Spinal cord (tissue), 10 donors: Measurements from ENCODE around the gene OR4K15. TPM values are rescaled to one million over a fixed set of nuclear protein-coding genes. Genes with fewer than 3 reads are reported as not detected.
"Not testable (repeated sequence)": the region's sequence is repeated elsewhere in the genome, so short reads cannot be mapped to it uniquely, and the experiment has no call there.

Source experiments
- DNase-seq, 6 donors: peaks; one replicate each; pipeline versions ENCODE4 v3.0.0 to v3.0.0-alpha.2; 2013 to 2015; ENCODE audit warnings: low spot score in 6 of 6, low read depth in 4 of 6
- H3K27ac ChIP-seq: one replicate; pipeline ENCODE4 v1.5.1; 2013; ENCODE audit warnings: low read depth, low read length, control low read depth
- H3K27me3 ChIP-seq: one replicate; pipeline ENCODE4 v1.6.1; 2013; ENCODE audit warnings: low read length; ENCODE audit not compliant: control insufficient read depth, insufficient read depth
- H3K36me3 ChIP-seq: one replicate; pipeline ENCODE4 v1.6.1; 2013; ENCODE audit warnings: low read length; ENCODE audit not compliant: control insufficient read depth, insufficient read depth
- H3K4me1 ChIP-seq: one replicate; pipeline ENCODE4 v1.6.1; 2013; ENCODE audit warnings: low read length; ENCODE audit not compliant: control insufficient read depth, insufficient read depth
- H3K4me3 ChIP-seq: one replicate; pipeline ENCODE4 v1.5.1; 2013; ENCODE audit warnings: low read depth, low read length, control low read depth
- H3K9me3 ChIP-seq: one replicate; pipeline ENCODE4 v1.6.1; 2013; ENCODE audit warnings: low read length; ENCODE audit not compliant: control insufficient read depth, insufficient read depth
- WGBS: methylation state at CpG from one replicate; pipeline ENCODE4 v1.1.5; 2013; ENCODE audit warnings: missing lambda C conversion rate; ENCODE audit not compliant: insufficient coverage; 5-methylcytosine and 5-hydroxymethylcytosine counted together
- long read RNA-seq, 4 donors: transcript quantifications; one replicate each; lab custom pipeline, GENCODE V29; 2026
- polyA plus RNA-seq, 2 donors: library from polyadenylated mRNA; unstranded; fragments of 120-200 nt; gene quantifications; one replicate each; pipeline ENCODE4 v1.2.1, GENCODE V29; 2013; ENCODE audit not compliant: insufficient read length in 2 of 2
- total RNA-seq, 2 donors: library from RNA; depleted of rRNA in 1 of 2; stranded (reverse); fragments of 120-200 nt in 1 of 2; fragments of >200 nt in 1 of 2; gene quantifications; one replicate each; pipeline versions ENCODE4 v1.2.3 to v1.2.4, GENCODE V29; 2013 to 2014
- donor health status: healthy.

OR4K15 gene, protein sequence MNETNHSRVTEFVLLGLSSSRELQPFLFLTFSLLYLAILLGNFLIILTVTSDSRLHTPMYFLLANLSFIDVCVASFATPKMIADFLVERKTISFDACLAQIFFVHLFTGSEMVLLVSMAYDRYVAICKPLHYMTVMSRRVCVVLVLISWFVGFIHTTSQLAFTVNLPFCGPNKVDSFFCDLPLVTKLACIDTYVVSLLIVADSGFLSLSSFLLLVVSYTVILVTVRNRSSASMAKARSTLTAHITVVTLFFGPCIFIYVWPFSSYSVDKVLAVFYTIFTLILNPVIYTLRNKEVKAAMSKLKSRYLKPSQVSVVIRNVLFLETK
- total RNA-seq = not detected
- not detected for polyA plus RNA-seq
- long read RNA-seq, donor 1 = 0 reads
- long read RNA-seq, donor 2 = 0 reads
- long read RNA-seq, donor 3 = 0 reads
- long read RNA-seq, donor 4 = 0 reads

- DNase-seq = no peak
- H3K36me3 ChIP-seq = no peaks in the 10 kb centered on the region
- no peak within 1 kb of the TSS for H3K27ac ChIP-seq
- H3K27me3 ChIP-seq = no peaks in the 10 kb centered on the region
- H3K9me3 ChIP-seq = peaks cover 2% of the 10 kb centered on the region
- no peaks in the 10 kb centered on the region for H3K4me1 ChIP-seq
- H3K4me3 ChIP-seq = no peak within 1 kb of the TSS
- 100% methylated on average over 1 of the region's 3 CpGs for whole genome bisulfite sequencing
Observed at GRCh38 chr14:19975291-19975690, at the start of gene OR4K15. Gene OR4K15 (plus strand): TSS chr14:19975591. CDS start chr14:19975591, 0 bp downstream.

DNA sequence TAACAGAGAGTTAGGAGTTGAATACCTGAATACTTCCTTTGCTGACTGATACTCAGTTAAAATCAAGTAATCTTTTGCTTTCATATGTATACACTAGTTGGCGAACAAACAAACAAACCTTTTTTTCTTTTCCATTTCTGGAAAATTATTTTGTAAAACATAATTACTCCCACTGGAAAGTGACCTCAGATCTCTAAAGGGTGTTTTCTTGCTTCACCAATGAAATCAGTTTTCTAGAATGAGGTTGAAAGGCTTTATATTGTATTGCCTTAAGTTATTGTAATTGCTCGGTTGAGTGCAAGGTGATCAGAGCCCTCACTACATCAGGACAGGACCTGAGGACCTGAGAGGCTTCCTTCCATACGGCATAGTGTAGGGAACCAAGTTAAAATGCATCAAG is 44.8 kb upstream of the OR4K15 start, which contains the start of gene OR4K1:
Gene OR4K1 (plus strand): TSS at position 301 of the 400 bp plus-strand sequence. CDS start 4,750 bp downstream, outside the sequence.
- H3K9me3 ChIP-seq = peaks cover 15% of the 10 kb centered on the region
- H3K4me1 ChIP-seq = no peaks in the 10 kb centered on the region
- H3K27me3 ChIP-seq = no peaks in the 10 kb centered on the region
- DNase-seq = no peak
- H3K36me3 ChIP-seq = no peaks in the 10 kb centered on the region
- H3K27ac ChIP-seq = no peak within 1 kb of the TSS
- WGBS = no CpG with 5 or more reads among the region's 3 CpGs
- no peak within 1 kb of the TSS for H3K4me3 ChIP-seq

- no peaks in the 10 kb centered on the region for H3K36me3 ChIP-seq
- 88% methylated on average over 1 of the region's 1 CpG for WGBS
Observed at GRCh38 chr14:19941668-19942067, 33.7 kb upstream of the OR4K15 start.

GRCh38 chr14:19947413-19948090 is 27.8 kb upstream of the OR4K15 start:
- no peaks in the 10 kb centered on the region for H3K4me1 ChIP-seq
- H3K27ac ChIP-seq = no peak overlapping the region
- DNase-seq = no peak
- no peaks in the 10 kb centered on the region for H3K36me3 ChIP-seq
- no peaks in the 10 kb centered on the region for H3K27me3 ChIP-seq
- WGBS = no CpG with 5 or more reads among the region's 3 CpGs
- peaks cover 11% of the 10 kb centered on the region for H3K9me3 ChIP-seq
- H3K4me3 ChIP-seq = no peak overlapping the region

More at GRCh38 chr14:19941668-19942067, 33.7 kb upstream of the OR4K15 start:
- H3K27me3 ChIP-seq = no peaks in the 10 kb centered on the region
- H3K9me3 ChIP-seq = peaks cover 5% of the 10 kb centered on the region
- DNase-seq = no peak
- H3K4me1 ChIP-seq = no peaks in the 10 kb centered on the region
- no peak overlapping the region for H3K27ac ChIP-seq
- no peak overlapping the region for H3K4me3 ChIP-seq

GRCh38 chr14:19949218-19949617 is 26.2 kb upstream of the OR4K15 start:
- Histone ChIP-seq H3K27me3 (no peaks in the 10 kb centered on the region), H3K36me3 (no peaks in the 10 kb centered on the region), H3K4me1 (no peaks in the 10 kb centered on the region), H3K27ac (no peak overlapping the region), H3K4me3 (no peak overlapping the region), H3K9me3 (peaks cover 15% of the 10 kb centered on the region)
- 58% methylated on average over 2 of the region's 2 CpGs for WGBS
- DNase-seq = no peak

DNA sequence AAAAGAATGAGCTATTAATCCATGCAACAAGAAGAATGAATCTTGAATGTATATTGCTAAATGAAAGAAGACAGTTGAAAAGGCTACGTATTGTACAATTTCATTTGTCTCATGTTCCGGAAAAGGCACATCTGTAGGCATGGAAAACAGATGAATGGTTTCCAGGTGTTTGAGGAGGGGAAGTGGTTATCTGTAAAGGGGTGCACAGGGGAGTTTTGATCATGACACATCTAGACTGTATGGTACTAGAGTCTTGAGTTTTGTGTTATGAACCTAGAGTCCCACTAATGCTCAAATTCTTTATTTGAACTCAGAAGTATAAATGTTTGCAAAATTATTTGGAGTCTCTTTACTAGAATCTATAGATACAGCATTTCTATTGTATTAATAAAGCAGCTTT is 5.7 kb upstream of the OR4K15 start:
- not testable (repeated sequence) for H3K27me3 ChIP-seq, H3K4me1 ChIP-seq, H3K4me3 ChIP-seq, H3K9me3 ChIP-seq, H3K27ac ChIP-seq, H3K36me3 ChIP-seq, DNase-seq
- WGBS = 25% methylated on average over 2 of the region's 2 CpGs

DNA sequence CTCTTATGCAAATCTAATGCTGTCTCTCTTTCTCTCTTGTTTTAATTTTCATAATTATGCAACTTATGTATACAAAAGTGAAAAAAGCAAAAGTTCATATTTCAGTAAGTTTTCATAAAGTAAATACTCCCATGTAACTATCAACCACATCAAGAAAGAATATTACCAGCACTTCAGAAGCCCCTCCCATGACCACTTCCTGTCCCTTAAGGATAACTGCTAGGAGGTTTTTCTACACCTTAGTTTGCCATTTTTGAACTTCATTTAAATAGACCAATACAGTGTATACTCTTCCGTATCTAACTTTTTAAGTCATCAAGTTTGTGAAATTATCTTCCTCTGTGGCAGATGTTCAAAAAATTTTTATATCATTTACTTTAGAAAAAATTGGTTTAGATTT is 547 bp upstream of the OR4K15 start:
- H3K4me1 ChIP-seq = no peaks in the 10 kb centered on the region
- WGBS = no CpG with 5 or more reads among the region's 1 CpG
- no peaks in the 10 kb centered on the region for H3K36me3 ChIP-seq
- H3K27me3 ChIP-seq = no peaks in the 10 kb centered on the region
- no peak for DNase-seq
- no peak overlapping the region for H3K27ac ChIP-seq
- H3K9me3 ChIP-seq = peaks cover 2% of the 10 kb centered on the region
- no peak overlapping the region for H3K4me3 ChIP-seq

- no peak for DNase-seq
- Histone ChIP-seq H3K27me3 (no peaks in the 10 kb centered on the region), H3K27ac (no peak overlapping the region), H3K4me3 (no peak overlapping the region), H3K4me1 (no peaks in the 10 kb centered on the region), H3K36me3 (no peaks in the 10 kb centered on the region), H3K9me3 (peaks cover 3% of the 10 kb centered on the region)
- 79% methylated on average over 2 of the region's 2 CpGs for WGBS
Observed at GRCh38 chr14:19993438-19993837, 18.0 kb downstream of the OR4K15 start.

DNA sequence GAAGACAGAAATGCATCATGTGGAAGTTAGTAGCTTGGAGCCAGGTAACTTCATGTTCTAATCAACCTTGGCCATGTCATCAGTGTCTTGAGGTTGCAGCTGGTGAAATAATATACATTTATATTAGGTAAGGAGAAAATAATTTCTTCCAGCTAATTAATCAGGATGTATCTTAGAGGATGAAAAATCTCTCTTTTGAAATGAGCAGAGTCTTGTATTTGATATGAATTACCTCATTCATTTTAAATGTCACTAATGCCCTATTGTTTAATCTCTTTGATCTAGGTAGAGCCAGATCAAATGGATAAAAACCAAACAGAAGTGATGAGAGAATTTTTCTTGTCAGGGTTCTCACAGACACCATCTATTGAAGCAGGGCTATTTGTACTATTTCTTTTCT is 26.5 kb downstream of the OR4K15 start, which contains the start of gene OR4Q2:
Gene OR4Q2 (plus strand): TSS at position 301 of the 400 bp plus-strand sequence.
- no peak within 1 kb of the TSS for H3K27ac ChIP-seq
- H3K36me3 ChIP-seq = no peaks in the 10 kb centered on the region
- no peak within 1 kb of the TSS for H3K4me3 ChIP-seq
- H3K4me1 ChIP-seq = no peaks in the 10 kb centered on the region
- peaks cover 1% of the 10 kb centered on the region for H3K9me3 ChIP-seq
- no peak for DNase-seq
- H3K27me3 ChIP-seq = no peaks in the 10 kb centered on the region
